Uterus (tissue), 2 donors: ENCODE data around the gene RMP24.

Experiments
- CTCF ChIP-seq, 4 experiments: fragments of 200-600 bp in 2 of 4; fragments of 450-650 bp in 2 of 4; sonication (generic) in 2 of 4; IDR thresholded peaks; one replicate each; pipeline ENCODE4 v1.5.1; 2016 to 2019; ENCODE audit warnings: antibody characterized with exemption in 4 of 4, mild to moderate bottlenecking in 2 of 4, moderate library complexity in 1 of 4
- POLR2A ChIP-seq, 2 donors: fragments of 450-650 bp; IDR thresholded peaks; one replicate each; pipeline ENCODE4 v1.6.1; 2016; ENCODE audit warnings: antibody characterized with exemption in 2 of 2, mild to moderate bottlenecking in 1 of 2, moderate library complexity in 1 of 2

DNA sequence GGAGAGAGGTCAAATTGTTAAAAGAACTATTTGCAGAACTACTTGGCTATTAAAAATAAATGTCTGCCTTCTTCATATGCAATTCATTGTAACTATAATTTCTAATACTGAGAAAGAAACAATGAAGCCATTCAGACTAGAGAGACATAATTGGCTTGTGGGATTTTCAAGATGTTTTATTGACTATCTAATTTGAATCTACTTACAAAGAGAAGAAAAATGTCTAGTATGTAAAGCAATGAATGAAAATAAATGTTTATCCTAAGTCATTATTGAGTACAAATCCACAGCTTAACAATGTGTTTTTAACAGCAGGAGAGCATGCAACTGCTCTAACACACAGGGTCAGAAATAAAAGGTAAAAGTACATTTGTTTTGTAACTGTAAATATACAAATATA, 19.2 kb downstream of the RMP24 start:
- no peak for TF ChIP-seq CTCF (IDR thresholded peaks at IDR 0.05)
- no peak for TF ChIP-seq POLR2A (IDR thresholded peaks at IDR 0.05)
